UCSD-AML1 (cell line): ENCODE measurements around the gene FANCE.

Experiments
- DNase-seq: peaks from one replicate; lab custom pipeline; 2025; ENCODE audit not compliant: unreplicated experiment; lab: John Stamatoyannopoulos, UW

FANCE gene, protein sequence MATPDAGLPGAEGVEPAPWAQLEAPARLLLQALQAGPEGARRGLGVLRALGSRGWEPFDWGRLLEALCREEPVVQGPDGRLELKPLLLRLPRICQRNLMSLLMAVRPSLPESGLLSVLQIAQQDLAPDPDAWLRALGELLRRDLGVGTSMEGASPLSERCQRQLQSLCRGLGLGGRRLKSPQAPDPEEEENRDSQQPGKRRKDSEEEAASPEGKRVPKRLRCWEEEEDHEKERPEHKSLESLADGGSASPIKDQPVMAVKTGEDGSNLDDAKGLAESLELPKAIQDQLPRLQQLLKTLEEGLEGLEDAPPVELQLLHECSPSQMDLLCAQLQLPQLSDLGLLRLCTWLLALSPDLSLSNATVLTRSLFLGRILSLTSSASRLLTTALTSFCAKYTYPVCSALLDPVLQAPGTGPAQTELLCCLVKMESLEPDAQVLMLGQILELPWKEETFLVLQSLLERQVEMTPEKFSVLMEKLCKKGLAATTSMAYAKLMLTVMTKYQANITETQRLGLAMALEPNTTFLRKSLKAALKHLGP

DNA sequence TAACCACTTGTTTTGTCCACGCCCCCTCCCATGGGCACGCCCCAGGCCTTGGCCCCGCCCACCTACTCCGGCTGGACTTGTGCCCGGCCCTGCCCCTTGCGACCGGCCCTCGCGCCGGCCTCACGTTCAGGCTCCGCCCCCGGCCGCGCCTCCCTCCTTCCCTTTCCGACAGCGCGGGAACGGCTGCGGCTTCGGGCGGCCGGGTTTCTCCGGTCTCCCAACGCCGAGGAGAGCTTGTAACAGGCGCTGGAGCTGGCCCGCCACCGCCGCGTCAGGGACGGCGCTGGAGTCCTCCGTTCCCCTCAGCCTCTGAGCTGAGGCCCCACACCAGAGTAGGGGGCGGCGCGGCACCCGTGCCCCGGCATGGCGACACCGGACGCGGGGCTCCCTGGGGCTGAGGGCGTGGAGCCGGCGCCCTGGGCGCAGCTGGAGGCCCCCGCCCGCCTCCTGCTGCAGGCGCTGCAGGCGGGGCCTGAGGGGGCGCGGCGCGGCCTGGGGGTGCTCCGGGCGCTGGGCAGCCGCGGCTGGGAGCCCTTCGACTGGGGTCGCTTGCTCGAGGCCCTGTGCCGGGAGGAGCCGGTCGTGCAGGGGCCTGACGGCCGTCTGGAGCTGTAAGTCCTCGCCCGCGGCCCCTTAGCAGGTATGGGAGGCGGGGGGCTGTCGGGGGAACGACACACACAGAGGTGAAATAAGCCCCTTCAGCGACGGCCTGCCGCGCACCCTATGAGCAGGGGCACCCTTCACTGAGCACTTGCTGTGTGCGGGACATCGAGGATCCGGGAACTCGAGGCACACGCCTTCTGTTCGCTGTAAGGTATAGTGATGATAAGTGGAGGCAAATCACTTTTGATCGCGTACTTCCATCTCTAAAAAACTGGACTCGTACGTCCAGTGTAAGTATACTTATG is at the start of gene FANCE:
Gene FANCE (plus strand): TSS at position 156 of the 908 bp plus-strand sequence. CDS start 208 bp downstream, at position 364.
- DNase-seq = peak; percentile 97

DNA sequence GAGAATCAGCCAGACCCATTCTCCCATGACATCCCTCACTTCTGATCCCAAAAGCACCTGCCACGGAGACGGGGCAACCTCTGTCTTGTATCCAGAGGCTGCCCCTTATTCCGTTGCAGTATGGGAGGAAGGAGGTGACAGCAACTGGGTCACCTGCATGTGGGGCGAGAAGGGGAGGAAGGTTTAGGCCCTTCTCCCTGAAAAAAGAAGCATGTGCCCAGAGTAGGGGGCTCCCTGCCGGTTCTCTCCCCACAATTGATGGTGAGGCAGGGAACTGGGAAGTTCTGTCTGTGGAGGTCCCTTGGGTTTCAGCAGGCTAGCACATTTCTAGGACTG is 49.3 kb upstream of the FANCE start:
- DNase-seq = no peak

DNA sequence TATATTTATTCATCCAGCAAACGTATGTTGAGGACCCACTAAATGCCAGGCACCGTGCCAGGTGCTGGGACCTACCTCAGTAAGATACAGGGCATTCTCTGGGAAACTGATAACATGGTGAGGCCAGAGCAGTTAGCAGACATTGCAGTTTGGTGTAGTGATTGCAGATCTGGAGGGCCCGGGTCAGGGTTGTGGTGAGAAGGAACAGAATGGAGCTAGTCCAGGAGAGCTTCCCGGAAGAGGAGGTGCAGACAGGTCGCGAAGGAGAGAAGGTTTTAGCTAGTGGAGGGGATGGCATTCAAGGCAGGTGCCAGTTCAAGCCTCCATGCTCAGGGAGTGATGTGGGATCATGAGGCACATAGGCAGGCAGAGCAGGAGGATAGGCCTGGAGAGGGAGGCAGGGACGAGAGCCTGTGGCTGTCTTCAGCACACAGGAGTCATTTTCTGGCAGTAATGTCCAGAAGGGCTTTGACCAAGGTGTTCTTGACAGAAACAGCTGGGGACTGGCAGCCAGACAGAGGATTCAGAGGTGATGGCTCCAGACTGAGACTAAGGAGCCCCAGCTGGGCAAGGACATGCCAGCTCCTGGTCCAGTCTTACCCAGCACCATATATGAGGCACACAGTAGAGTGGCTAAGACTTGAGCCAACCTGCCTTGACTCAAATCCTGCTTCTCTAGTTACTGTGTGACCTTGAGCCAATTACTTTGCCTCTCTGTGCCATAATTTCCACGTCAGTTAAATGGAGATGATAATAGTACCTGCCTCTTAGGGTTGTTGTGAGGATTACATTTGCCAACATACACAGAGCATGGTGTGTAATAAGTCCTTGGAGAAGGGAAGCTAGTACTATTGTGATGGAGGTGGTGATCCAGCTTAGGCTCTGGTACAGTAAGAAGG is 48.3 kb upstream of the FANCE start:
- DNase-seq = no peak

DNA sequence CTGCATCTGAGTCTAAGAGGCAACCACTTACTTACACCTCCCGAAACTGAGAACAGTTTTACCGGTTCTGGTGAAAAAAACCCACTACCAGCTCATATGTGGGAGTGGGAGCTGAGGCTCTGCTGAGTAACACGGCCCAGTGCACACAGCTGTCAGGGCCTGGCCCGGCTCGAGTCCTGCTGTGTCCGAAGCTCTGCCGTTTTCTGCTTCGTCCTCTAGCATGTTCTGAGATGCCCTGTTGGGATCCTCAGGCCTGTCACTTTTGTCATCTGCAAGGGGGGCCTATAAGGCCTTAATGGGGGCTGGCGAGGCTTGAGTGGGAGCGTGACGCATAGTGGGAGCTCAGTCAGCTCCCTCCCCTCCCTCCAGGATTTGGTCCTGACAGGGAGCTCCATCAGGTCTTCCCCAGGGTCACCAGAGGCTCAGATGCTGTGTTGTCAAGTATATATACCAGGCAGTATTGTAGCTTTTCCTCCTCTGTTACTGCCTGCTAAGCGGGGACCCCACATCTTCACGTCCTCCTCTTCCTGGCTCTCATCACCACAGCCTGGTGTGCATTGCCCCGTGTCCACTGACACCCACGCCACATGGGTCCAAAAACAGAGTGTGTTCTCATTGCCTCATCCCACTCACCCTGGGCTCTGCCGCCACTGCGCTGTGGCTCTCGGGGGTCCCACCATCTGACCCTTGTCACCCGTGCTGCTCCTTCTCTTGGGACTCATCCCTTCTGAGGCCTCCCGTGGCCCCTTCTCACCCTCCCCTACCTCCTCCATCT is 45.2 kb upstream of the FANCE start:
- no peak for DNase-seq

DNA sequence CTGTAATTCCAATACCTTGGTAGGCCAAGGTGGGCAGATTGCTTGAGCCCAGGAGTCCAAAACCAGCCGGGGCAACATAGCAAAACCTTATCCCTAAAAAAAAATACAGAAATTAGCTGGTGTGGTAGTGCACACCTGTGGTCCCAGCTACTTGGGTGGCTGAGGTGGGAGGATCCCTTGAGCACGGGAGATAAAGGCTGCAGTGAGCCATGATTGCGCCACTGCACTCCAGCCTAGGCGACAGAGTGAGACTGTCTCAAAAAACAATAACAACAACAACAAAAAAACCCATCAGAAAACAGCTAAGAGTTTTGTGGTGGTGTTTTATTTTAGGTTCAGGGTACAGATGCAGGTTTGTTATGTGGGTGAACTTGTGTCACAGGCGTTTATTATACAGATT is 42.9 kb upstream of the FANCE start:
- DNase-seq = no peak

DNA sequence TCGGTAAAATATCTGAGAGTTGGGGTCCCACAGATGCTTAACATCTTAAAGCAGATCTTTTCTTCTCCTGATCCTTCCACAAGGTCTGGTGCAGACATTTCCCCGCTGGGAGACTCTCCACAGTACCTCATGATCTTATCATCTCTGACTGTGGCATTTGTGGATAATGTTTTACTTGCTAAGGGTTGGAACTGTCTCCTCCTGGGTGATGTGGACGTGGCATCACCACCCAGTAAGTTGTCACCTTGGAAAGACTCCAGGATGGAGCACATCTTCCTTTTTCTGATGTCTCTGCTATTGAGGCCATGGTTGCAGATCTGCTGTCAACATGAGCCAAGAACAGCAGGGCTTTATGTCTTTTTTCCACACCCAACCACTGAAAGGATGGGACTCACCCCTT is 42.0 kb upstream of the FANCE start:
- no peak for DNase-seq

DNA sequence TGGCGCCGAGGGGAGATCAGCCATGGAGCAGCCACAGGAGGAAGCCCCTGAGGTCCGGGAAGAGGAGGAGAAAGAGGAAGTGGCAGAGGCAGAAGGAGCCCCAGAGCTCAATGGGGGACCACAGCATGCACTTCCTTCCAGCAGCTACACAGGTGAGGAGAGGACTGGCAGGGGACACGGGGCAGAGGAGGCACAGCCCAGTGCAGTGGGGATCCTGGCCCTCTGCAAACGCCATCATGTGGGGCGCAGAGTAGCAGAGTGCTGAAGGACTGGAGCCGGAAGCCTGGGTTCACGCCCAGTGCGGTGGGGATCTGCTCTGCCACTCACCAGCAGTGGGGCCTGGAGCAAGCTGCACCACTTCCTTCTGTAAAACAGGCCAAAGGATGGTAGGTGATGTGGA is 41.1 kb upstream of the FANCE start:
- DNase-seq = peak; percentile 51

DNA sequence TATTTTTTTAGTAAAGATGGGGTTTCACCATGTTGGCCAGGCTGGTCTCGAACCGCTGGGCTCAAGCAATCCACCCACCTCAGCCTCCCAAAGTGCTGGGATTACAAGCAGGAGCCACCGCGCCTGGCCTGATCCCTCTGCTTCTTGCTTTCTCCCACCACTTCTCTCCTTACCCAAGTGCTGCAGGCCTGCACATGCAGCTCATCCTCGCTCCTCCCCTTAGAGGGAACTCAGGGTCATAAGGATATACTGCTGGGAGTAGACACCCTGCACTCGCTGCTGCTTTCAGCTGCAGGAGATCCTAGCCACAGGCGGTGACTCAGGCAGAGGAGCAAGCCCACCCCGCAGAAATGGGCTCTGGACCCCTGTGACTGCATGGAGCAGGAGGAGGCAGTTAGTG is 40.0 kb upstream of the FANCE start:
- no peak for DNase-seq

DNA sequence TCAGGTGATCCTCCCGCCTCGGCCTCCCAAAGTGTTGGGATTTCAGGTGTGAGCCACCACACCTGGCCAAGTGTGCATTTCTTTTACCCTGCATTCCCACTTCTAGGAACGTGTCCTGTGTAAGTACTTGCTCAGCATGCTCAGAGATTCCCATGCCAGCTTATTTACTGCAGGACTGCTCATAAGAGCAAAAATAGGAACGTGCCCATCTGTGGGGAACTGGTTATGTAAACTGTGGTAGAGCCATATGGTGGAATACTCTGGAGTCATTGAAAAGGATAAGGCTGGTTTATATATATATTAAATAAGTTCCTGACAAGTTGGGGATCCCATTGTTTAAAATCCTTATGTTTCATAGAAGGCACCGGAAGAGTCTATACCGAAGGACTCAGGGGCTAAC is 38.2 kb upstream of the FANCE start:
- no peak for DNase-seq

DNA sequence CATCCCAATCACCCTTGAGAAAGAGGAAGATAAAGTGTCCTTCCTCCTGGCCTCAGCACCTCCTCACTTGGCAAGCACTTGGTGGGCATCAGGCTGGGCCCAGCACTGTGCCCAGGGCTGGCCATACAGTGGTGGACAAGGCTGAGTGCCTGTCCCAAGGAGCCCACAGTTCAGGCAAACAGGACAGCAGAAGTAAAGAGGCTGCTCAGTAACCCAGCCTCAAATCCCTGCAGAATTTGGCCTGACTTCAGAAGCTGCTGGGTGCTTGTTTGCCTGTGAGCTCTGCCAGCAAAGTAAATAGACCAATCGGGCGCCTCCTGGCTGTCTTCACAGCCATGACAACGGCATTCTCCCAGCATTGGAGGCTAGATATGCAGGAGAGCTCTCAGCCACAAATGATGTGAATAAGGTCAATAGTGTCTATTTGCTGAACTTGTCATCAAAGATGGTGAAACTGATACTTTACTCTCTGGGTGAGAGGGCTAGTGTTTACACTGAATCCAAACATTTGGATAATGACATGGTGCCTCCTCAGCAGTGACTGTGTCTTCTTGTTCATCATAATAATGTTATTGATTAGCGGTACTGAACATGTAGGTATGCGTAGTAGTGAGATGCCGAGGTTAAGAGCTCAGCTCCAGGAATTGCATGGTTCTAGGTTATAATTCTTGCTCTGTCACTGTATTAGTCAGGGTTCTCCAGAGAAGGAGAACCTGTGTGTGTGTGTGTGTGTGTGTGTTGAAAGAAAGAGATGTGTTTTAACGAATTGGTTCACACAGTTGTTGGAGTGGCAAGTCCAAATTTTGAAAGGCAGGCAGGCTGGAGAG is 36.9 kb upstream of the FANCE start:
- DNase-seq = peak; percentile 38

DNA sequence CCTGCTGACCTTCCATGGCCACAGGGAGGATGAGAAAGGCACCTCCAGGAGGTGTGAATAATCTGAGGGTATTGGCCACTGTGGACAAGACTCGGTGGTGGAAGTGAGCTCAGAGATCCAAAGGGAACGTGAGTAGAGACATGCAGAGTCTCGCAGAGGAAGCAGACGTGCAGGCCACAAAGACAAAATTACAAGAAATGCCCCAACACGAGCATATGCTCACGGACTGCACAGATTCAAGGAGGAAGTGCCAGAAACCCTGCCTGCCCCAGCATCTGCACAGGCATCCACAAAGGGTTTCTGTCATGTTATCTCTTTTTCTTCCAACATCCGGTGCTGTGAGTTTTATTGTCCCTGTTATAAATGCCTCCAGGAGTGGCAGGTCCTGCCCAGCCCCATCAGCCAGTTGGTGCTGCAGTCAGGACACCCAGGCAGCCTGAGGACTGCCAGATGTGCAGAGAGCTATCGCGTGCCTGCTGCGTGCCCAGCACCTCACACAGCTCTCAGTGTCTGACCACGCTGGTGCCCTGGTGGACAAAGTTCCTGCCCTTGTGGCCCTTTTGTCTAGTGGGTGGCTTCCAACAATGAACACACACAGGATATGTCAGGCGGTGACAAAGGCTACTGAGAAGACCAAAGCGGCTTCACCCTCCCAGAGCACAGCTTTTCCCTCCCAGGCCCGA is 34.0 kb upstream of the FANCE start:
- DNase-seq = peak; percentile 65

DNA sequence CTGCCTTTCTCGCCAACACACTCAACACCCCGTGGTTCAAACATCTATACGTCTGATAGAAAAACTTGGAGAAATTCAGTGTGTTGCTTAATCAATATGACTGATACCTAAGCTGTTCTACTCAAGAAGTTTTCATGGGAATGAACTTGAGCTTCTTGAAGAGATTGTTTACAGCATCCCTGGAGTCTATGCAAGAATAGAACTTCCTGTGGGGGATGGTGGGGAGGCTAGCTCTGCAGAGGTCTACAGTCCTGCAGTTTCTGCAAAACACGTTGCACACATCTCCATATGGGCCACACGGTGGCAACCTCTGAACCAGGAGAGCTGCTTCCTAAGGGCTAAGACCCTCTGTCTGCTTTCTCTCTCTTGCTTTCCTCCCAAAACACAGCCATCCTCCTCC is 32.7 kb upstream of the FANCE start:
- peak; percentile 43 for DNase-seq

DNA sequence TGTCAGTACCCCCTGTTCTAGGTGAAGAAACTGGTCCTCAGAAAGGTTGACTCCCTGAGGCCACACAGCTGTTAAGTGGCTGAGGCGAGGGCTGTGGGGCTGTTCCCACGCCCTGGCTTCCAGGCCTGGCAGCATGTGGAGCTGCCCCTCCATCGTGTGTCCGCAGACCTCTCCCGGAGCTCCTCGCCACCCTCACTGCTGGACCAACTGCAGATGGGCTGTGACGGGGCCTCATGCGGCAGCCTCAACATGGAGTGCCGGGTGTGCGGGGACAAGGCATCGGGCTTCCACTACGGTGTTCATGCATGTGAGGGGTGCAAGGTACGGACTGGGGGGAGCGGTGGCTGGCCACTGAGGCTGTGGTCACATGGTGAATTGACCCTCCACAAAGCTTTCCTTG is 32.2 kb upstream of the FANCE start:
- DNase-seq = no peak

DNA sequence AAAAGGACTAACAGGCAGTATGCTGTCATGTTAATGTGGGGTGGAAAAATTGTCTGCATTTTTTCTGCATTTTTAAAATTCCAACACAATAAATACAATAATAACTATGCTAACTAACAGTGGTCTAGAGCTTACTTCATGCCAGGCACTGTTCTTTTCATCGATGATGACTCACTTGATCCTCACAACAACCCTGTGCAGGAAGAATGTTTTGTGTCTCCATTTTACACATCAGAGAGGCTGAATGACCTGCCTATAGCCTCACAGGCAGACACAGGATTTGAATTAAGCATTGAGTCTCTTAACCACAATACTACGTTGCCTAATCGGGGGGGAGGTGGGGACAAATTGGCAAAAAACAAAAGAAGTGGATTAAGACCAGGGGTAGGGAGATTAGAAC is 26.9 kb upstream of the FANCE start:
- DNase-seq = no peak

DNA sequence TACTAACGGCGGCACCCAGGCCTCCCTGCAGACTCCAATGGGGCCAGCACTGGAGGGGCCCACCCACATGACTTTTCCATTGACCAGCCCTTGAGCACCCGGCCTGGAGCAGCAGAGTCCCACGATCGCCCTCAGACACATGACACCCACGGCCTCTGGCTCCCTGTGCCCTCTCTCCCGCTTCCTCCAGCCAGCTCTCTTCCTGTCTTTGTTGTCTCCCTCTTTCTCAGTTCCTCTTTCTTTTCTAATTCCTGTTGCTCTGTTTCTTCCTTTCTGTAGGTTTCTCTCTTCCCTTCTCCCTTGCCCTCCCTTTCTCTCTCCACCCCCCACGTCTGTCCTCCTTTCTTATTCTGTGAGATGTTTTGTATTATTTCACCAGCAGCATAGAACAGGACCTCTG is 26.1 kb upstream of the FANCE start:
- no peak for DNase-seq

DNA sequence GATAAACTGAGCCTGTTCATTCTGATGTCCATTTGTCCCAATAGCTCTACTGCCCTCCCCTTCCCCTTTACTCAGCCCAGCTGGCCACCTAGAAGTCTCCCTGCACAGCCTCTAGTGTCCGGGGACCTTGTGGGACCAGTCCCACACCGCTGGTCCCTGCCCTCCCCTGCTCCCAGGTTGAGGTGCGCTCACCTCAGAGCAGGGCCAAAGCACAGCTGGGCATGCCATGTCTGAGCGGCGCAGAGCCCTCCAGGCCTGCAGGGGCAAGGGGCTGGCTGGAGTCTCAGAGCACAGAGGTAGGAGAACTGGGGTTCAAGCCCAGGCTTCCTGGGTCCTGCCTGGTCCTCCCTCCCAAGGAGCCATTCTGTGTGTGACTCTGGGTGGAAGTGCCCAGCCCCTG is 24.7 kb upstream of the FANCE start:
- no peak for DNase-seq

DNA sequence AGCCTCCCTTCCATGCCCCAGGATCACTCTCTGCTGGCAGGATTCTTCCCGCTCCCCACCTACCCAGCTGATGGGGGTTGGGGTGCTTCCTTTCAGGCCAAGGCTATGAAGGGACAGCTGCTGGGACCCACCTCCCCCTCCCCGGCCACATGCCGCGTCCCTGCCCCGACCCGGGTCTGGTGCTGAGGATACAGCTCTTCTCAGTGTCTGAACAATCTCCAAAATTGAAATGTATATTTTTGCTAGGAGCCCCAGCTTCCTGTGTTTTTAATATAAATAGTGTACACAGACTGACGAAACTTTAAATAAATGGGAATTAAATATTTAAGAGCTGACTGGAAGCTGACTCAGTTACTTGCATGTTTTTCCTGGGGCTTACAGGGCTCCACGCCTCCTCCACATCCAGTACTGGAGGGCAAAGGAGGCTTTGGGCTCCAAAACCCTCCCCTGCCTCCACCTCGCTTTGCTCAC is 24.3 kb upstream of the FANCE start:
- DNase-seq = no peak

DNA sequence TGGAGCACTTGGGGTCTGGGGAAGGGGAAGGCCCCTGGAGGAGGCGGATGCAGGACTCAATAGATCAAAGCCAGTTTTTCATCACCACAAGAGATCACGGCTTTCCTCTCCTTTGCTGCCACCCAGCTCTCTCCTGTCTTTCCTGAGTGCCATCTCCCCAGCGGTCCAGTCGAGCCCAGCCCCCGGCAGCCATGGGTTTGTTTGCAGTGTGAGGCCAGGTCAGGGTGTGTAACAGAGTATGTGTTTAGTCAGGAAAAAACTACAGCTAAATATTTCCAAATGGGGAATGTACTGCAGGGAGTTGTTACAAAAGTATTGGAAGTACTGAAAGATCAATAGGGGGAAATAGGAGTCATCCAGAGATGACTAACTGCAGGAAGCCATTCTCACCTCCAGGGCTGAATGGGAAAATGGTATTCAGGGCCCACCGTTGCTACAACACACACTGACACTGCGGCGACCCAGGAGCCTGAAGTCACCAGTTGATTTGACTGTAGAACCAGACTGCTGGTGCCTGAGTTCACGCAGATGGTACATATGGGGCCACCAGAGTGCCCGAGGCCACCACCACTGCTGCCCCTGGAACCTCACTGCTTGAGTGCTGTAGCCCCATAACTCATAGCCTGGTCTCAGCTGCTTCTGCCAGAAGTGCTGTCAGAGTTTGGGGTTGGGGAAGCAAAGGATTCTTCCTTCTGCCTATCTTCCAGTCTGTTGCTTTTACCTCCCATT is 23.6 kb upstream of the FANCE start:
- no peak for DNase-seq
